Neural progenitor cell (in vitro differentiated cells): ENCODE data around the gene S100A12. TPM values are rescaled to one million over a fixed set of nuclear protein-coding genes. Genes with fewer than 3 reads are reported as not detected.

Source experiments
- DNase-seq: peaks from one replicate; pipeline ENCODE4 v3.0.0-alpha.2; 2016; ENCODE audit warnings: low spot score
- H2AFZ ChIP-seq: fragments of 200-600 bp; sonication (generic); replicated peaks from 2 replicates; pipeline ENCODE4 v1.6.1; 2016; ENCODE audit warnings: antibody characterized with exemption
- H3F3A ChIP-seq: fragments of 200-600 bp; sonication (generic); 2 replicates; pipeline ENCODE4 v1.6.1; 2016; ENCODE audit warnings: antibody characterized with exemption, low read depth
- H3K27ac ChIP-seq: fragments of 200-600 bp; sonication (generic); 2 replicates; pipeline ENCODE4 v1.5.1; 2016; ENCODE audit warnings: mild to moderate bottlenecking
- H3K27me3 ChIP-seq: fragments of 200-600 bp; sonication (generic); 2 replicates; pipeline ENCODE4 v1.6.1; 2016; ENCODE audit warnings: mild to moderate bottlenecking, moderate library complexity
- H3K36me3 ChIP-seq: fragments of 200-600 bp; sonication (generic); 2 replicates; pipeline ENCODE4 v1.5.1; 2016
- H3K4me1 ChIP-seq: fragments of 200-600 bp; sonication (generic); 2 replicates; pipeline ENCODE4 v1.6.1; 2016; ENCODE audit warnings: mixed run types
- H3K4me2 ChIP-seq: fragments of 200-600 bp; sonication (generic); 2 replicates; pipeline ENCODE4 v1.6.1; 2016
- H3K4me3 ChIP-seq: fragments of 200-600 bp; sonication (generic); 2 replicates; pipeline ENCODE4 v1.5.1; 2016
- H3K79me2 ChIP-seq: fragments of 200-600 bp; sonication (generic); 2 replicates; pipeline ENCODE4 v1.6.1; 2016; ENCODE audit warnings: low read depth
- H3K9ac ChIP-seq: fragments of 200-600 bp; sonication (generic); 2 replicates; pipeline ENCODE4 v1.6.1; 2016
- H3K9me3 ChIP-seq: fragments of 200-600 bp; sonication (generic); 2 replicates; pipeline ENCODE4 v1.5.1; 2016; ENCODE audit warnings: low read depth
- H4K20me1 ChIP-seq: fragments of 200-600 bp; sonication (generic); 2 replicates; pipeline ENCODE4 v1.6.1; 2016; ENCODE audit warnings: low read depth
- H3K27ac Mint-ChIP-seq: 3 replicates; pipeline ENCODE4 v1.8.0; 2021; ENCODE audit warnings: mixed read lengths
- H3K27me3 Mint-ChIP-seq: 2 replicates; pipeline ENCODE4 v1.8.0; 2022; ENCODE audit warnings: low read depth, mild to moderate bottlenecking, inconsistent platforms, moderate library complexity, mixed read lengths; ENCODE audit not compliant: insufficient read depth
- H3K36me3 Mint-ChIP-seq: 3 replicates; pipeline ENCODE4 v1.8.0; 2021; ENCODE audit warnings: mixed read lengths
- H3K4me1 Mint-ChIP-seq: 3 replicates; pipeline ENCODE4 v1.8.0; 2021; ENCODE audit warnings: mixed read lengths
- H3K4me3 Mint-ChIP-seq: 3 replicates; pipeline ENCODE4 v1.8.0; 2021; ENCODE audit warnings: mild to moderate bottlenecking, moderate library complexity, mixed read lengths
- H3K9me3 Mint-ChIP-seq: 3 replicates; pipeline ENCODE4 v1.8.0; 2020; ENCODE audit warnings: mixed read lengths
- CTCF ChIP-seq: fragments of 200-600 bp; sonication (generic); IDR thresholded peaks from 2 replicates; pipeline ENCODE4 v1.5.1; 2017; ENCODE audit warnings: antibody characterized with exemption, mild to moderate bottlenecking
- EZH2 ChIP-seq: fragments of 200-600 bp; sonication (generic); IDR thresholded peaks from 2 replicates; pipeline ENCODE4 v1.6.1; 2017; ENCODE audit warnings: antibody characterized with exemption, mild to moderate bottlenecking, moderate library complexity
- EZH2phosphoT487 ChIP-seq: fragments of 200-600 bp; sonication (generic); IDR thresholded peaks from 2 replicates; pipeline ENCODE4 v1.6.1; 2017; ENCODE audit warnings: antibody characterized with exemption
- total RNA-seq: library from RNA; depleted of rRNA; stranded (reverse); fragments of >200 nt; gene quantifications from 2 replicates; pipeline ENCODE4 v1.2.3, GENCODE V29; 2015; ENCODE audit warnings: low replicate concordance

S100A12 gene
- total RNA-seq, 1 donor from 2014 or later = not detected

DNA sequence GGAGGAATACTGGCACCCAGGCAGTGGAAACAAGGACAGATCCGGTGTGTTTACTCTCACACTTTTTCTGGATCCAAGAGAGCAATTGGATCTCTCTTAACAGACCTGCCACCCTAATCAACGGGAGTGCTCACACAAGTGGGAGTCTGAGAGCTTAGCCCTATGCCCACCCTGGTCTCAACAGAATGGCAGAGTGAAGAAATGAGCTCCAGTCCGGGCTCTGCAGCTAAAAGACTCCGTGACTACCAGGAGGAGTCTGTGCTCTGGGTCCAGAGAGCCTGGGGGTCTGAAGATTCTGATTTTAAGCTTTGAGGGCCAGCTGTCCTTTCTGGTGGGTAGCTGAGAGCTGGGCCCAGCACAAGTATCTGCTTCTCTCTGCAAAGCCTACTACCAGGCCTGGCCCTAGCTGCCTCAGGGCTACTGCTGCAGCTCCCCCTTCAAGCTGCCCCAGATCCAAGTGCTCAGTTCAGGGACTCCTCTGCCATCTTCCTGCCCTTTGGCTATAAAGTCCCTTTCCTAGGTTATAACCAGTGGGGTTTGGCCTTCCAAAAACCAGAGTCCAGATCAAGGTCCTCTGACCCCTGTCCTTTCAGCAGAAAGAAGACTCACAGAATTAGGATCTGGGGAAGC lies 13.8 kb downstream of the S100A12 start:
- DNase-seq = no peak
- H3K4me3 ChIP-seq = no peak overlapping the region
- H3K4me2 ChIP-seq = no peak overlapping the region
- no peaks in the 10 kb centered on the region for H3K4me1 ChIP-seq
- H3K9me3 Mint-ChIP-seq = no peaks in the 10 kb centered on the region
- H3K36me3 Mint-ChIP-seq = no peaks in the 10 kb centered on the region
- no peaks in the 10 kb centered on the region for H4K20me1 ChIP-seq
- H3K27me3 ChIP-seq = no peaks in the 10 kb centered on the region
- no peaks in the 10 kb centered on the region for H3K36me3 ChIP-seq
- peaks cover 10% of the 10 kb centered on the region for H3K27me3 Mint-ChIP-seq
- H3F3A ChIP-seq = no peaks in the 10 kb centered on the region
- no peak overlapping the region for H3K4me3 Mint-ChIP-seq
- no peak overlapping the region for H3K27ac ChIP-seq
- H3K9ac ChIP-seq = no peak overlapping the region
- no peaks in the 10 kb centered on the region for H3K4me1 Mint-ChIP-seq
- H3K9me3 ChIP-seq = no peaks in the 10 kb centered on the region
- no peak overlapping the region for H3K27ac Mint-ChIP-seq
- H2AFZ ChIP-seq = no peak overlapping the region
- TF ChIP-seq EZH2 = no peak
- no peak for TF ChIP-seq EZH2phosphoT487
- no peak for TF ChIP-seq CTCF
- H3K79me2 ChIP-seq = no peaks in the 10 kb centered on the region

DNA sequence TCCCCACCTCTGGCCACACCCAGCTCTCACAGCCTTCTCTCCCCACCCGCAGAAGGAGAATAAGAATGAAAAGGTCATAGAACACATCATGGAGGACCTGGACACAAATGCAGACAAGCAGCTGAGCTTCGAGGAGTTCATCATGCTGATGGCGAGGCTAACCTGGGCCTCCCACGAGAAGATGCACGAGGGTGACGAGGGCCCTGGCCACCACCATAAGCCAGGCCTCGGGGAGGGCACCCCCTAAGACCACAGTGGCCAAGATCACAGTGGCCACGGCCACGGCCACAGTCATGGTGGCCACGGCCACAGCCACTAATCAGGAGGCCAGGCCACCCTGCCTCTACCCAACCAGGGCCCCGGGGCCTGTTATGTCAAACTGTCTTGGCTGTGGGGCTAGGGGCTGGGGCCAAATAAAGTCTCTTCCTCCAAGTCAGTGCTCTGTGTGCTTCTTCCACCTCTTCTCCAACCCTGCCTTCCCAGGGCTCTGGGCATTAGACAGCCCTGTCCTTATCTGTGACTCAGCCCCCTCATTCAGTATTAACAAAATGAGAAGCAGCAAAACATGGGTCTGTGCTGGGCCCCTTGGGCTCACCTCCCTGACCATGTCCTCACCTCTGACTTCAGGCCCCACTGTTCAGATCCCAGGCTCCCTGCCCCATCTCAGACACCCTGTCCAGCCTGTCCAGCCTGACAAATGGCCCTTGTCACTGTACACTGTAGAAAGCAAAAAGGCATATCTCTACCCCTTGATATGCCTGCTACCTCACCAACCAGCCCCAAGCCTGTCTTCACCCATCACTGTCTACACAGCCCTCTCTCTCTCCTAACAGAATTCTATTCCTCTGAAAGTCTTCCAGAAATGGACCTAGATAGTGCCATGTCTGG lies 14.6 kb downstream of the S100A12 start:
- TF ChIP-seq EZH2 = no peak
- TF ChIP-seq CTCF = no peak
- TF ChIP-seq EZH2phosphoT487 = no peak
- no peaks in the 10 kb centered on the region for H3K9me3 ChIP-seq
- Mint-ChIP-seq H3K9me3 (no peaks in the 10 kb centered on the region), H3K36me3 (no peaks in the 10 kb centered on the region), H3K4me1 (no peaks in the 10 kb centered on the region), H3K27me3 (peaks cover 7% of the 10 kb centered on the region), H3K27ac (no peak overlapping the region), H3K4me3 (no peak overlapping the region)
- H3K9ac ChIP-seq = no peak overlapping the region
- H2AFZ ChIP-seq = no peak overlapping the region
- H3F3A ChIP-seq = no peaks in the 10 kb centered on the region
- no peaks in the 10 kb centered on the region for H4K20me1 ChIP-seq
- no peaks in the 10 kb centered on the region for H3K4me1 ChIP-seq
- no peaks in the 10 kb centered on the region for H3K36me3 ChIP-seq
- H3K4me2 ChIP-seq = no peak overlapping the region
- no peaks in the 10 kb centered on the region for H3K27me3 ChIP-seq
- no peak overlapping the region for H3K4me3 ChIP-seq
- H3K27ac ChIP-seq = no peak overlapping the region
- no peaks in the 10 kb centered on the region for H3K79me2 ChIP-seq
- no peak for DNase-seq

DNA sequence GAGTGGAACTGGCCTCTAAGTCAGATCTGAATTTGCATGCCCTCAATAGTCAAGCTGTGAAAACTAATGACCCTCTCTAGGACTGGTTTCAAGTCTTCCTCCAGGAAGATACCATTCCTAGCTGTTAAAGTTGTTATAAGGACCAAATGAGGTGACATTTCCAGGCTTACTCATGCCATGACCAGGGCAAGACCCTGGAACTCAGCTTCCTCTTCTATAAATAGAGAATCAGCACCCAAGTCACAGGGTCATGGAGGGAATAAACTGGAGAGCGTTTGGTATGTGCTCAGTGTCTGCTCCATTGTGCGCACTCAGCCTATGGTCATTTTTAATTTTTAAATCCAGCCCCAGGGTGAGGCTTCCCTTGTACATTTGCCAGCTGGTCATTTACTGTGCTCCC lies 15.2 kb downstream of the S100A12 start:
- H3K36me3 Mint-ChIP-seq = no peaks in the 10 kb centered on the region
- Histone ChIP-seq H3K36me3 (no peaks in the 10 kb centered on the region), H3K4me1 (no peaks in the 10 kb centered on the region), H3F3A (no peaks in the 10 kb centered on the region), H3K9me3 (no peaks in the 10 kb centered on the region), H3K27me3 (no peaks in the 10 kb centered on the region), H3K79me2 (no peaks in the 10 kb centered on the region), H3K4me3 (no peak overlapping the region), H3K9ac (no peak overlapping the region), H2AFZ (no peak overlapping the region), H3K4me2 (no peak overlapping the region), H4K20me1 (no peaks in the 10 kb centered on the region), H3K27ac (no peak overlapping the region)
- H3K27ac Mint-ChIP-seq = no peak overlapping the region
- no peak for DNase-seq
- no peaks in the 10 kb centered on the region for H3K9me3 Mint-ChIP-seq
- TF ChIP-seq EZH2 (no peak), CTCF (no peak), EZH2phosphoT487 (no peak)
- H3K4me3 Mint-ChIP-seq = no peak overlapping the region
- no peaks in the 10 kb centered on the region for H3K4me1 Mint-ChIP-seq
- H3K27me3 Mint-ChIP-seq = peaks cover 7% of the 10 kb centered on the region
